Testis (tissue), 3 donors: Measurements from ENCODE around the gene FAM20A. TPM values are rescaled to one million over a fixed set of nuclear protein-coding genes. Genes with fewer than 3 reads are reported as not detected.

Experiments used
- DNase-seq: peaks from one replicate; pipeline ENCODE4 v3.0.0-alpha.2; 2019
- H3K27ac ChIP-seq, 2 donors: fragments of 200-600 bp; sonication (generic); one replicate each; pipeline ENCODE4 v1.5.1; 2019
- H3K27me3 ChIP-seq: fragments of 200-600 bp; sonication (generic); one replicate; pipeline ENCODE4 v1.5.1; 2019
- H3K36me3 ChIP-seq: fragments of 200-600 bp; sonication (generic); one replicate; pipeline ENCODE4 v1.5.1; 2017; ENCODE audit warnings: low read depth; ENCODE audit errors: missing control alignments
- H3K4me1 ChIP-seq: fragments of 200-600 bp; sonication (generic); one replicate; pipeline ENCODE4 v1.5.1; 2019
- H3K4me3 ChIP-seq, 2 donors: fragments of 200-600 bp; sonication (generic); one replicate each; pipeline ENCODE4 v1.5.1; 2017 to 2019
- H3K9me3 ChIP-seq: fragments of 200-600 bp; sonication (generic); one replicate; pipeline ENCODE4 v1.5.1; 2017
- CTCF ChIP-seq, 3 experiments: fragments of 450-650 bp in 2 of 3; fragments of 200-600 bp in 1 of 3; sonication (generic) in 1 of 3; IDR thresholded peaks; one replicate each; pipeline ENCODE4 v1.5.1; 2016 to 2019; ENCODE audit warnings: antibody characterized with exemption in 3 of 3, mild to moderate bottlenecking in 2 of 3, moderate library complexity in 1 of 3
- POLR2A ChIP-seq: fragments of 450-650 bp; IDR thresholded peaks from one replicate; pipeline ENCODE4 v1.6.1; 2017; ENCODE audit warnings: antibody characterized with exemption, mild to moderate bottlenecking, moderate library complexity
- WGBS, 2 donors: methylation state at CpG; one replicate each; pipeline ENCODE4 v1.1.5; 2018; 5-methylcytosine and 5-hydroxymethylcytosine counted together
- intact Hi-C: fragments of 100-400 bp; cut with DNase I; formaldehyde crosslinking; loops from one replicate; pipeline ENCODE4 v1.15.1; 2023; ENCODE audit warnings: low total_unique reads
- polyA plus RNA-seq: library from polyadenylated mRNA; stranded (reverse); fragments of 350-450 nt; fragmentation: Illumina TruSeq; extraction: RNeasy Lipid Tissue Mini Kit (QIAGEN cat#74804); gene quantifications from one replicate; pipeline ENCODE4 v1.2.3, GENCODE V29; 2014; ENCODE audit warnings: low read depth, low replicate concordance; ENCODE audit not compliant: insufficient read depth
- total RNA-seq, 2 donors: library from RNA; depleted of rRNA; stranded (reverse); fragments of >200 nt; gene quantifications; one replicate each; pipeline ENCODE4 v1.2.3, GENCODE V29; 2016

Gene FAM20A
- total and polyA plus RNA-seq, 3 donors from 2014 or later, result 70.5 to 96.0 (median 93.4) TPM

DNA sequence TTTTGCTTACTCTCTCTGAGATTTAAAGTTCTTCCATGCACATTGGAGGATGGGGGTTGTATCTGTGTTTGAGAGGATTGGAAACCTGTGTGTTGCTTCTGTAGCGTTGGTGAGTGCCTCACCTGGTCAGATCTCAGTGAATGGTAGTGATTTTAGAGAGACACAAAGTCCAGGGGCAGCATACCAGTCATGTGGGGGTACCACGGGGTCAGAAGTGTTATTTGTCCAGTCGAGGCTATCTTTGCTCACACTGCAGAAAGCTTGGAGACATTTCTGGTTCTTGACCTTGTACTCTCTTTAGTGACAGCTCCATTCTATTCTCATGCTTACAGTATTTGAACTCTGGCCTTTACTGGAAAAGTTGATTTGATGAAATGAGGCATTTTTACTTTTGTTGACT lies 65.2 kb downstream of the FAM20A start:
- H3K36me3 ChIP-seq, result no peaks in the 10 kb centered on the region
- peak overlapping the region in 1 of 2 donors; percentile 29 for H3K27ac ChIP-seq
- intact Hi-C loops, result loop anchor here (10.0 kb wide), 1 partner anchor 59 kb away; no protein-coding TSS in a partner anchor
- DNase-seq, result no peak
- H3K4me3 ChIP-seq, result no peak overlapping the region
- H3K4me1 ChIP-seq, result peaks cover 7% of the 10 kb centered on the region
- no peak for TF ChIP-seq CTCF (IDR thresholded peaks at IDR 0.05)
- no peak for TF ChIP-seq POLR2A
- no peaks in the 10 kb centered on the region for H3K27me3 ChIP-seq
- no peaks in the 10 kb centered on the region for H3K9me3 ChIP-seq
- 55 to 80% methylated on average over 3 of the region's 3 CpGs for WGBS, 2 donors

DNA sequence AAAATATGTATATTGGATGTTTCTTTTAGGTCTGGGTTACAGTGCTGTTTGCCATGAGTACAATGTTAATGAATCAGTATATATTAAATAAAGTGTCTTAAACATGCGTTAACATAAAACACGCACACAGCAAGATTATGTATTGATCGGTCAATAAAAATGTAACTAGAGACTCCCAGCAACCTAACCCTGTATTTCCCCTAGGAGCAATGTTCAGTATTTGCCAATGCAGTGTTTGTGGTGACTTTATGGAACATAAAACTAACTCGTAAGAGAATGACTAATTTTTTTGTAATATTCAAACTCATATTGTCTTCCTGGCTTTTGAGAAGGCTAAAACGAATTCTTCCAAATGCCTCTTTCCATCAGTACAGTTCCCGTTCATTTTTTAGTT lies 66.5 kb downstream of the FAM20A start:
- Histone ChIP-seq H3K4me1 (peaks cover 7% of the 10 kb centered on the region), H3K4me3 (no peak overlapping the region), H3K9me3 (no peaks in the 10 kb centered on the region), H3K27ac (no peak overlapping the region), H3K36me3 (no peaks in the 10 kb centered on the region), H3K27me3 (no peaks in the 10 kb centered on the region)
- TF ChIP-seq CTCF (IDR thresholded peaks at IDR 0.05) (no peak), POLR2A (no peak)
- no peak for DNase-seq
- intact Hi-C loops, result loop anchor here (10.0 kb wide), 1 partner anchor 60 kb away; no protein-coding TSS in a partner anchor
- WGBS, 2 donors, result 81 to 87% methylated on average over 6 of the region's 6 CpGs

GRCh38 chr17:68533887-68534694 lies 67.1 kb downstream of the FAM20A start:
- no peaks in the 10 kb centered on the region for H3K27me3 ChIP-seq
- H3K36me3 ChIP-seq, result no peaks in the 10 kb centered on the region
- intact Hi-C loops, result loop anchor here (10.0 kb wide), 1 partner anchor 61 kb away; no protein-coding TSS in a partner anchor
- TF ChIP-seq CTCF (IDR thresholded peaks at IDR 0.05) (peak; percentile 30 to 52 (median 52)), POLR2A (no peak)
- H3K27ac ChIP-seq, result no peak overlapping the region
- no peak for DNase-seq
- no peak overlapping the region for H3K4me3 ChIP-seq
- WGBS, 2 donors, result 82% methylated on average over 6 of the region's 6 CpGs
- H3K4me1 ChIP-seq, result peaks cover 4% of the 10 kb centered on the region
- H3K9me3 ChIP-seq, result no peaks in the 10 kb centered on the region

- Histone ChIP-seq H3K36me3 (no peaks in the 10 kb centered on the region), H3K4me3 (no peak overlapping the region), H3K9me3 (no peaks in the 10 kb centered on the region), H3K27ac (peak overlapping the region in 1 of 2 donors; percentile 2), H3K4me1 (peaks cover 4% of the 10 kb centered on the region), H3K27me3 (no peaks in the 10 kb centered on the region)
- TF ChIP-seq CTCF (IDR thresholded peaks at IDR 0.05) (no peak), POLR2A (no peak)
- intact Hi-C loops, result loop anchor here (10.0 kb wide), 1 partner anchor 62 kb away; no protein-coding TSS in a partner anchor
- DNase-seq, result no peak
- WGBS, 2 donors, result 88 to 91% methylated on average over 3 of the region's 3 CpGs
Measured at GRCh38 chr17:68532826-68533225, 68.3 kb downstream of the FAM20A start.
